Fibroblast of villous mesenchyme (primary cell): ENCODE measurements around the gene PUS10. TPM values are rescaled to one million over a fixed set of nuclear protein-coding genes. Genes with fewer than 3 reads are reported as not detected.
"Not testable (repeated sequence)": the region's sequence is repeated elsewhere in the genome, so short reads cannot be mapped to it uniquely, and the experiment has no call there.

Source experiments
- DNase-seq: peaks from one replicate; pipeline ENCODE4 v3.0.0-alpha.2; 2010; ENCODE audit warnings: low read depth
- H3K4me3 ChIP-seq: 2 replicates; pipeline ENCODE4 v1.5.1; 2011; ENCODE audit warnings: low read depth, mild to moderate bottlenecking, low read length
- total RNA-seq: library from RNA; depleted of rRNA; stranded (reverse); fragments of >200 nt; gene quantifications from 2 replicates; pipeline ENCODE4 v1.2.3, GENCODE V29; 2012
- TF ChIP-seq, protein P1 (sequence below): IDR thresholded peaks from 2 replicates; pipeline ENCODE4 v1.5.1; 2012; ENCODE audit warnings: low read depth, mild to moderate bottlenecking, low read length; ENCODE audit not compliant: insufficient read depth

Gene PUS10
- total RNA-seq, 1 donor: 7.8 TPM

- no peak for DNase-seq
- H3K4me3 ChIP-seq: no peak overlapping the region
- TF ChIP-seq, protein P1, sequence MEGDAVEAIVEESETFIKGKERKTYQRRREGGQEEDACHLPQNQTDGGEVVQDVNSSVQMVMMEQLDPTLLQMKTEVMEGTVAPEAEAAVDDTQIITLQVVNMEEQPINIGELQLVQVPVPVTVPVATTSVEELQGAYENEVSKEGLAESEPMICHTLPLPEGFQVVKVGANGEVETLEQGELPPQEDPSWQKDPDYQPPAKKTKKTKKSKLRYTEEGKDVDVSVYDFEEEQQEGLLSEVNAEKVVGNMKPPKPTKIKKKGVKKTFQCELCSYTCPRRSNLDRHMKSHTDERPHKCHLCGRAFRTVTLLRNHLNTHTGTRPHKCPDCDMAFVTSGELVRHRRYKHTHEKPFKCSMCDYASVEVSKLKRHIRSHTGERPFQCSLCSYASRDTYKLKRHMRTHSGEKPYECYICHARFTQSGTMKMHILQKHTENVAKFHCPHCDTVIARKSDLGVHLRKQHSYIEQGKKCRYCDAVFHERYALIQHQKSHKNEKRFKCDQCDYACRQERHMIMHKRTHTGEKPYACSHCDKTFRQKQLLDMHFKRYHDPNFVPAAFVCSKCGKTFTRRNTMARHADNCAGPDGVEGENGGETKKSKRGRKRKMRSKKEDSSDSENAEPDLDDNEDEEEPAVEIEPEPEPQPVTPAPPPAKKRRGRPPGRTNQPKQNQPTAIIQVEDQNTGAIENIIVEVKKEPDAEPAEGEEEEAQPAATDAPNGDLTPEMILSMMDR: no peak
Observed at GRCh38 chr2:60994131-60994530, 23.9 kb downstream of the PUS10 start.

GRCh38 chr2:60992985-60993392, 25.1 kb downstream of the PUS10 start:
- no peak overlapping the region for H3K4me3 ChIP-seq
- no peak for DNase-seq
- TF ChIP-seq, protein P1: no peak

DNA sequence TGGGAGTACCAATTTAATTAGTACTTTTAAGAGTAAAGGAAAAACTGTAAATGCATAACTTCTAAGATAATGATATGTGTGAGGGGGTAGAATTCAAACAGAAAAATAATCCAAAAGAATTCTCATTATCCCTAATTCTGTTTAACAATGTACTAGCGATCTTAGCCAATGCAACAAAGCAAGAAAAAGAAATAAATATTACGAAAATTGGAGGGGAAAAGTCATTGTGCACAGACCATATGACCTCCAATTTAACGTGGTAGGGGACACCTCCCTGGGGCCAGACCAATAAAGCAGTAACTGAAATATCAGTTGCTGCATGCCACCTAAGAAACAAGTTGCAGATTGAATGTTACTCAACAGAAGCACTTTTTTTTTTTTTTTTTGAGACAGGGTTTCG, 26.4 kb downstream of the PUS10 start:
- H3K4me3 ChIP-seq: no peak overlapping the region
- TF ChIP-seq, protein P1: no peak
- DNase-seq: no peak

- TF ChIP-seq, protein P1: no peak
- no peak overlapping the region for H3K4me3 ChIP-seq
- DNase-seq: no peak
Observed at GRCh38 chr2:60989259-60989658, 28.8 kb downstream of the PUS10 start.

- DNase-seq, H3K4me3 ChIP-seq: not testable (repeated sequence)
Observed at GRCh38 chr2:60987656-60988055, 30.4 kb downstream of the PUS10 start.

DNA sequence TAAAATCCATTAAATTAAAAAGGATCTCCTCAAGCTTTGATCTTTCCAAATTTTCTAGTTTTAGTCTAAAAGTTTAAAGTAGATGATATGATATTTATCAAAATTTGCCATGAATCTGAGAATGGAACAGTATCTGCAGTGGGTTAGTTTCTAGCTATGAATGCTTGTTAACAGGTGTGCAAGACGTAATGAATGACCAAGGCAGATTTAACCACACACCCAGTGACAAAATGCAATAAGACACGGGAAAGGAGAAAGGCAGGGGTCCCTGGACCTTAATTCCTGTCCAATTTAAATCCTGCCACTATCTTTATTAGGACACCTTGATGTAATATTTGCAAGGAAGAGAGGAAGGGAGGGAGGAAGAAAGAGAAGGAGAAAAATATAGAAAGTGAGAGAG, 31.0 kb downstream of the PUS10 start:
- TF ChIP-seq, protein P1: no peak
- H3K4me3 ChIP-seq: no peak overlapping the region
- no peak for DNase-seq

DNA sequence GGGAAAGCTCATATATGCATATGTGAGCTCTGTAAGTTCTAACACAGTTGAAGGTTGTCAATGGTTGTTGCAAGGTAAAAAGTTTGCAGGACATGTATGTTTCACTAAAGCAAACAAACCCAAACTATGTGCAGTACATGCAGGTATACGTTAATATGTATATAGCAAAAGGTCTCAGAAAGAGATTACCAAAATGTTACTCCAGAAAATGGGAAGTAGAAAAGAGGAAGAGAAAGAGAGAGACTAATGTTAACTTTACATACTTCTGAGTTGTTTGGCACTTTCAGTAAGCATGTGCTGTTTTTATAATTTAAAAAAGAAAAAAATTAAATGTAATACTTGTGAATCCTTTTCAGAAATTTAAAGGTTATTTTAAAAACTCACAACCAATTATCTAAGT, 33.3 kb downstream of the PUS10 start:
- no peak overlapping the region for H3K4me3 ChIP-seq
- TF ChIP-seq, protein P1: no peak
- DNase-seq: no peak

DNA sequence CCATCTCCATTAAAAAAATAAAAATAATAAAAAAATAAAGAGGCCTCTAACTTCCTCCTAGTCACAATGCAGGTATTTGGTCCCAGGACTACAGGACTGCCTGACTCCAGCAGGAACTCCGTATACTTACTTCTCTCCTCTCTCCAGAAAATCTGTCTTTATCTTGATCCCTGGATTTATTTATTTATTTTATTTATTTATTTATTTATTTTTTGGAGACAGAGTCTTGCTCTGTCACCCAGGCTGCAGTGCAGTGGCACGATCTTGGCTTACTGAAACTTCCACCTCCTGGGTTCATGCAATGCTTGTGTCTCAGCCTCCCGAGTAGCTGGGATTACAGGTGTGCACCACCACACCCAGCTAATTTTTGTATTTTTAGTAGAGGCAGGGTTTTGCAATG, 36.0 kb downstream of the PUS10 start:
- not testable (repeated sequence) for DNase-seq, H3K4me3 ChIP-seq
